ENCODE results near the gene PTPRD.

GRCh38 chr9:9846557-9846956 lies 766.2 kb downstream of the PTPRD start:
- no peak for TF ChIP-seq CTCF (conservative IDR thresholded peaks at IDR 0.05 in 1 of 2, IDR thresholded peaks at IDR 0.05 in 1 of 2; ENCODE audit: extremely low read depth in 1 of 2, insufficient read depth in 1 of 2, low read depth in 1 of 2, low read length in 2 of 2)
- no peak for TF ChIP-seq EZH2 (IDR thresholded peaks at IDR 0.05; ENCODE audit: borderline replicate concordance, low read length)
